Psoas muscle (tissue), 8 donors: Measurements from ENCODE around the gene YY1AP1. TPM values are rescaled to one million over a fixed set of nuclear protein-coding genes. Genes with fewer than 3 reads are reported as not detected.
"Not testable (repeated sequence)": the region's sequence is repeated elsewhere in the genome, so short reads cannot be mapped to it uniquely, and the experiment has no call there.

Source experiments
- ATAC-seq, 4 donors: fragments of 200-7000 bp; cut with Tn5 transposase; one replicate each; pipeline ENCODE4 v1.9.1; 2020; ENCODE audit warnings: moderate library complexity in 3 of 4, mild to moderate bottlenecking in 2 of 4
- DNase-seq, 2 donors: peaks; one replicate each; pipeline ENCODE4 v3.0.0-alpha.2; 2020
- H3K27ac ChIP-seq: fragments of 200-600 bp; one replicate; pipeline ENCODE4 v1.8.0; 2022
- H3K27me3 ChIP-seq, 3 donors: fragments of 200-600 bp in 1 of 3; one replicate each; pipeline versions ENCODE4 v1.6.1 to v1.8.0; 2013 to 2022; ENCODE audit warnings: low read length in 2 of 3, mild to moderate bottlenecking in 2 of 3, moderate library complexity in 1 of 3; ENCODE audit not compliant: insufficient read depth in 3 of 3
- H3K36me3 ChIP-seq, 2 donors: fragments of 200-600 bp in 1 of 2; one replicate each; pipeline versions ENCODE4 v1.6.1 to v1.8.0; 2013 to 2022; ENCODE audit warnings: low read depth in 1 of 2, mild to moderate bottlenecking in 1 of 2, moderate library complexity in 1 of 2; ENCODE audit not compliant: insufficient read depth in 1 of 2
- H3K4me1 ChIP-seq: fragments of 200-600 bp; one replicate; pipeline ENCODE4 v1.8.0; 2022
- H3K4me3 ChIP-seq: fragments of 200-600 bp; one replicate; pipeline ENCODE4 v1.8.0; 2022; ENCODE audit warnings: mild to moderate bottlenecking
- H3K9me3 ChIP-seq: fragments of 200-600 bp; one replicate; pipeline ENCODE4 v1.8.0; 2022
- CTCF ChIP-seq: fragments of 200-600 bp; IDR thresholded peaks from one replicate; pipeline ENCODE4 v1.8.0; 2022; ENCODE audit warnings: antibody characterized with exemption
- WGBS, 3 donors: extraction: QIAGEN DNeasy Blood & Tissue Kit; methylation state at CpG; one replicate each; pipeline versions ENCODE4 v1.1.6 to v1.1.7; 2013; 5-methylcytosine and 5-hydroxymethylcytosine counted together
- intact Hi-C, 2 donors: fragments of 100-400 bp; cut with DNase I; formaldehyde crosslinking; loops; one replicate each; pipeline versions ENCODE4 v1.11.0 to v1.14.2; 2022
- polyA plus RNA-seq, 3 donors: library from polyadenylated mRNA; stranded (reverse); fragments of 200-250 nt; gene quantifications; one replicate each; pipeline ENCODE4 v1.2.3, GENCODE V29; 2013
- total RNA-seq, 4 donors: library from RNA; stranded (reverse); fragmentation: NEBNext Ultra II Directional in 2 of 4; extraction: Animal tissue kit (Norgen Biotek cat#: 25700) in 2 of 4; gene quantifications; one replicate each; pipeline versions ENCODE4 v1.2.1 to v1.2.4, GENCODE V29; 2021 to 2023
- donor health status: healthy with polysubstance abuse.
- donor health status: DM: no; HTN: no; CAD: no; lungs with moderate emphysema.
- donor health status: Bipolar disorder and iron deficiency.
- donor health status: healthy.
- donor health status: DM: yes; HTN: yes; CAD: no.
- donor health status: DM: no; HTN: no; CAD: no.
- donor health status: DM: no; HTN: no; CAD: no.
- donor health status: DM: yes; HTN: yes; CAD: no.

The YY1AP1 gene
- total and polyA plus RNA-seq, 7 donors, result 58.3 to 105 (median 80.0) TPM

- intact Hi-C loops, result no loop called here
- Histone ChIP-seq H3K36me3 (no peaks in the 10 kb centered on the region), H3K27me3 (no peaks in the 10 kb centered on the region), H3K4me3 (no peak overlapping the region), H3K9me3 (no peaks in the 10 kb centered on the region), H3K27ac (no peak overlapping the region), H3K4me1 (peaks cover 19% of the 10 kb centered on the region)
- DNase-seq (no peak), ATAC-seq (no peak)
- TF ChIP-seq CTCF, result no peak
- 93 to 95% (median 94%) methylated on average over 13 of the region's 13 CpGs for WGBS, 3 donors
Measured at GRCh38 chr1:155698382-155699038, 9.9 kb upstream of the YY1AP1 start.

- not testable (repeated sequence) for ATAC-seq
Measured at GRCh38 chr1:155697616-155698015, 9.0 kb upstream of the YY1AP1 start.

GRCh38 chr1:155697046-155697445 lies 8.5 kb upstream of the YY1AP1 start:
- H3K4me1 ChIP-seq, result peaks cover 19% of the 10 kb centered on the region
- TF ChIP-seq CTCF, result no peak
- intact Hi-C loops, result no loop called here
- H3K36me3 ChIP-seq, result peaks cover 0 to 1% of the 10 kb centered on the region in 2 donors
- DNase-seq (no peak), ATAC-seq (no peak)
- no peak overlapping the region for H3K27ac ChIP-seq
- H3K4me3 ChIP-seq, result no peak overlapping the region
- no peaks in the 10 kb centered on the region for H3K27me3 ChIP-seq
- no peaks in the 10 kb centered on the region for H3K9me3 ChIP-seq
- WGBS, 3 donors, result 90 to 94% (median 94%) methylated on average over 10 of the region's 10 CpGs

More at GRCh38 chr1:155697616-155698015, 9.0 kb upstream of the YY1AP1 start:
- peaks cover 19% of the 10 kb centered on the region for H3K4me1 ChIP-seq
- H3K27me3 ChIP-seq, H3K27ac ChIP-seq, H3K9me3 ChIP-seq, intact Hi-C loops, H3K36me3 ChIP-seq, DNase-seq, H3K4me3 ChIP-seq: not testable (repeated sequence)
- 86 to 91% (median 88%) methylated on average over 11 of the region's 11 CpGs for WGBS, 3 donors

GRCh38 chr1:155696524-155696923 lies 8.0 kb upstream of the YY1AP1 start:
- Histone ChIP-seq H3K27me3 (no peaks in the 10 kb centered on the region), H3K36me3 (peaks cover 0 to 6% of the 10 kb centered on the region in 2 donors), H3K4me1 (peaks cover 19% of the 10 kb centered on the region), H3K4me3 (no peak overlapping the region), H3K9me3 (no peaks in the 10 kb centered on the region), H3K27ac (no peak overlapping the region)
- intact Hi-C loops, result no loop called here
- no peak for TF ChIP-seq CTCF
- DNase-seq (no peak), ATAC-seq (no peak)

- H3K4me1 ChIP-seq, result peaks cover 23% of the 10 kb centered on the region
- peaks cover 0 to 16% of the 10 kb centered on the region in 2 donors for H3K36me3 ChIP-seq
- WGBS, 3 donors, result 92 to 99% (median 97%) methylated on average over 3 of the region's 3 CpGs
- H3K9me3 ChIP-seq, result no peaks in the 10 kb centered on the region
- no peak for ATAC-seq
- H3K27ac ChIP-seq, result no peak overlapping the region
- DNase-seq, result no peak
- no peak for TF ChIP-seq CTCF
- H3K4me3 ChIP-seq, result no peak overlapping the region
- H3K27me3 ChIP-seq, result no peaks in the 10 kb centered on the region
- intact Hi-C loops, result no loop called here
Measured at GRCh38 chr1:155695608-155696007, 7.0 kb upstream of the YY1AP1 start.
